ENCODE data around the gene MDM4.

GRCh38 chr1:204502241-204502640 lies 14.0 kb upstream of the MDM4 start:
- TF ChIP-seq POLR2A (IDR thresholded peaks at IDR 0.05; ENCODE audit: low read length) (no peak), GATA1 (IDR thresholded peaks at IDR 0.05; ENCODE audit: low read depth, low read length) (no peak)
